Psoas muscle (tissue), 8 donors: ENCODE measurements around the gene SMAD9. TPM values are rescaled to one million over a fixed set of nuclear protein-coding genes. Genes with fewer than 3 reads are reported as not detected.

Source experiments
- ATAC-seq, 4 donors: fragments of 200-7000 bp; cut with Tn5 transposase; one replicate each; pipeline ENCODE4 v1.9.1; 2020; ENCODE audit warnings: moderate library complexity in 3 of 4, mild to moderate bottlenecking in 2 of 4
- DNase-seq, 2 donors: peaks; one replicate each; pipeline ENCODE4 v3.0.0-alpha.2; 2020
- H3K27ac ChIP-seq: fragments of 200-600 bp; one replicate; pipeline ENCODE4 v1.8.0; 2022
- H3K27me3 ChIP-seq, 3 donors: fragments of 200-600 bp in 1 of 3; one replicate each; pipeline versions ENCODE4 v1.6.1 to v1.8.0; 2013 to 2022; ENCODE audit warnings: low read length in 2 of 3, mild to moderate bottlenecking in 2 of 3, moderate library complexity in 1 of 3; ENCODE audit not compliant: insufficient read depth in 3 of 3
- H3K36me3 ChIP-seq, 2 donors: fragments of 200-600 bp in 1 of 2; one replicate each; pipeline versions ENCODE4 v1.6.1 to v1.8.0; 2013 to 2022; ENCODE audit warnings: low read depth in 1 of 2, mild to moderate bottlenecking in 1 of 2, moderate library complexity in 1 of 2; ENCODE audit not compliant: insufficient read depth in 1 of 2
- H3K4me1 ChIP-seq: fragments of 200-600 bp; one replicate; pipeline ENCODE4 v1.8.0; 2022
- H3K4me3 ChIP-seq: fragments of 200-600 bp; one replicate; pipeline ENCODE4 v1.8.0; 2022; ENCODE audit warnings: mild to moderate bottlenecking
- H3K9me3 ChIP-seq: fragments of 200-600 bp; one replicate; pipeline ENCODE4 v1.8.0; 2022
- WGBS, 3 donors: extraction: QIAGEN DNeasy Blood & Tissue Kit; methylation state at CpG; one replicate each; pipeline versions ENCODE4 v1.1.6 to v1.1.7; 2013; 5-methylcytosine and 5-hydroxymethylcytosine counted together
- intact Hi-C, 2 donors: fragments of 100-400 bp; cut with DNase I; formaldehyde crosslinking; loops; one replicate each; pipeline versions ENCODE4 v1.11.0 to v1.14.2; 2022
- polyA plus RNA-seq, 3 donors: library from polyadenylated mRNA; stranded (reverse); fragments of 200-250 nt; gene quantifications; one replicate each; pipeline ENCODE4 v1.2.3, GENCODE V29; 2013
- total RNA-seq, 4 donors: library from RNA; stranded (reverse); fragmentation: NEBNext Ultra II Directional in 2 of 4; extraction: Animal tissue kit (Norgen Biotek cat#: 25700) in 2 of 4; gene quantifications; one replicate each; pipeline versions ENCODE4 v1.2.1 to v1.2.4, GENCODE V29; 2021 to 2023
- TF ChIP-seq, protein P1 (sequence below): fragments of 200-600 bp; IDR thresholded peaks from one replicate; pipeline ENCODE4 v1.8.0; 2022; ENCODE audit warnings: antibody characterized with exemption
- donor health status: healthy with polysubstance abuse.
- donor health status: DM: no; HTN: no; CAD: no; lungs with moderate emphysema.
- donor health status: Bipolar disorder and iron deficiency.
- donor health status: healthy.
- donor health status: DM: yes; HTN: yes; CAD: no.
- donor health status: DM: no; HTN: no; CAD: no.
- donor health status: DM: no; HTN: no; CAD: no.
- donor health status: DM: yes; HTN: yes; CAD: no.

The SMAD9 gene
- total and polyA plus RNA-seq, 7 donors = 0.51 to 33.5 (median 1.3) TPM

DNA sequence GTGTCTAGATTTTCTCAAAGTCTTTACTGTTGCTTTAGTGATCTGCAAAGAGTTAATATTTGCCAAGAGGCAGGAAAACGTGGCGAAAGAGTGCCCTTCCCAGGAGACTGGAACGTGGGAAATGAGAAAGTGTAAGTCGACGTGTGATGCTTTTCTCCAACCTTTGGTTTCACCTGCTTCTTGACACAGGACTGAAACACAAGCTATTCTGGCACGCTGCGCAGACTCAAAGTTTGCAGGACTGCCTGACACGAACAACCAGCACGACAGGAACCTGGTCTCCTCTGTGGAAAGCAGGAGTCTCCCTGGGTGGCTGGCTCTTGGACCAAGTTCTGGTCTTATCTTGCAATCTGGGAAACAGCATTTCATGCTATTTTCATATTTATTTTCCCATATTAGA lies 72.4 kb downstream of the SMAD9 start:
- TF ChIP-seq, protein P1, sequence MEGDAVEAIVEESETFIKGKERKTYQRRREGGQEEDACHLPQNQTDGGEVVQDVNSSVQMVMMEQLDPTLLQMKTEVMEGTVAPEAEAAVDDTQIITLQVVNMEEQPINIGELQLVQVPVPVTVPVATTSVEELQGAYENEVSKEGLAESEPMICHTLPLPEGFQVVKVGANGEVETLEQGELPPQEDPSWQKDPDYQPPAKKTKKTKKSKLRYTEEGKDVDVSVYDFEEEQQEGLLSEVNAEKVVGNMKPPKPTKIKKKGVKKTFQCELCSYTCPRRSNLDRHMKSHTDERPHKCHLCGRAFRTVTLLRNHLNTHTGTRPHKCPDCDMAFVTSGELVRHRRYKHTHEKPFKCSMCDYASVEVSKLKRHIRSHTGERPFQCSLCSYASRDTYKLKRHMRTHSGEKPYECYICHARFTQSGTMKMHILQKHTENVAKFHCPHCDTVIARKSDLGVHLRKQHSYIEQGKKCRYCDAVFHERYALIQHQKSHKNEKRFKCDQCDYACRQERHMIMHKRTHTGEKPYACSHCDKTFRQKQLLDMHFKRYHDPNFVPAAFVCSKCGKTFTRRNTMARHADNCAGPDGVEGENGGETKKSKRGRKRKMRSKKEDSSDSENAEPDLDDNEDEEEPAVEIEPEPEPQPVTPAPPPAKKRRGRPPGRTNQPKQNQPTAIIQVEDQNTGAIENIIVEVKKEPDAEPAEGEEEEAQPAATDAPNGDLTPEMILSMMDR = no peak
- no peaks in the 10 kb centered on the region for H3K4me1 ChIP-seq
- ATAC-seq = no peak
- no peaks in the 10 kb centered on the region for H3K9me3 ChIP-seq
- H3K27me3 ChIP-seq = no peaks in the 10 kb centered on the region
- intact Hi-C loops = no loop called here
- H3K4me3 ChIP-seq = no peak overlapping the region
- DNase-seq = no peak
- no peak overlapping the region for H3K27ac ChIP-seq
- WGBS, 3 donors = 36 to 60% (median 37%) methylated on average over 9 of the region's 9 CpGs
- H3K36me3 ChIP-seq = peaks cover 0 to 9% of the 10 kb centered on the region in 2 donors

DNA sequence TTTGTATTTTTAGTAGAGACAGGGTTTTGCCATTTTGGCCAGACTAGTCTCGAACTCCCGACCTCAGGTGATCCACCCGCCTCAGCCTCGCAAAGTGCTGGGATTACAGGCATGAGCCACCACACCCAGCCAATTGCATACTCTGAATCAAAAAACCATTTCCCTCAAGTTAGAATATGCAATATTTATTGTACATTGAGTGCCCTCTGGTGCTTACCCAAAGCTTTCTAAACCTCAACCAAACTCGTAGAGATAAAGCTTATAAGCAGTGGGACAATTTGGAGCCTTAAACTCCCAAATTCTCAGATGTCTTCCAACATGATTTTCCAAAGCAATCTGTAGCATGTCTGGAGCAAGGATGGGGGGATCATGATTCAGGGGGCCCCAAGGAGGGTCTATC lies 78.6 kb downstream of the SMAD9 start:
- TF ChIP-seq, protein P1 = no peak
- intact Hi-C loops = no loop called here
- Histone ChIP-seq H3K4me3 (no peak overlapping the region), H3K36me3 (peaks cover 0 to 5% of the 10 kb centered on the region in 2 donors), H3K27me3 (no peaks in the 10 kb centered on the region), H3K27ac (no peak overlapping the region), H3K9me3 (no peaks in the 10 kb centered on the region), H3K4me1 (peaks cover 10% of the 10 kb centered on the region)
- DNase-seq (no peak), ATAC-seq (no peak)
- 85 to 87% (median 86%) methylated on average over 5 of the region's 5 CpGs for WGBS, 3 donors

GRCh38 chr13:36840718-36841250 lies 79.3 kb downstream of the SMAD9 start:
- no peak for DNase-seq
- TF ChIP-seq, protein P1 = no peak
- no peaks in the 10 kb centered on the region for H3K27me3 ChIP-seq
- no peak overlapping the region for H3K4me3 ChIP-seq
- H3K4me1 ChIP-seq = peaks cover 10% of the 10 kb centered on the region
- no peaks in the 10 kb centered on the region for H3K9me3 ChIP-seq
- H3K36me3 ChIP-seq = peaks cover 0 to 5% of the 10 kb centered on the region in 2 donors
- intact Hi-C loops = no loop called here
- no peak overlapping the region for H3K27ac ChIP-seq
- 67 to 75% (median 68%) methylated on average over 3 of the region's 3 CpGs for WGBS, 3 donors
- ATAC-seq = no peak

GRCh38 chr13:36839981-36840380 lies 80.1 kb downstream of the SMAD9 start:
- Histone ChIP-seq H3K4me1 (peaks cover 10% of the 10 kb centered on the region), H3K4me3 (no peak overlapping the region), H3K27ac (no peak overlapping the region), H3K36me3 (peaks cover 0 to 5% of the 10 kb centered on the region in 2 donors), H3K9me3 (no peaks in the 10 kb centered on the region), H3K27me3 (no peaks in the 10 kb centered on the region)
- DNase-seq (no peak), ATAC-seq (no peak)
- TF ChIP-seq, protein P1 = no peak
- intact Hi-C loops = no loop called here
- WGBS, 3 donors = 78 to 90% (median 87%) methylated on average over 12 of the region's 12 CpGs

DNA sequence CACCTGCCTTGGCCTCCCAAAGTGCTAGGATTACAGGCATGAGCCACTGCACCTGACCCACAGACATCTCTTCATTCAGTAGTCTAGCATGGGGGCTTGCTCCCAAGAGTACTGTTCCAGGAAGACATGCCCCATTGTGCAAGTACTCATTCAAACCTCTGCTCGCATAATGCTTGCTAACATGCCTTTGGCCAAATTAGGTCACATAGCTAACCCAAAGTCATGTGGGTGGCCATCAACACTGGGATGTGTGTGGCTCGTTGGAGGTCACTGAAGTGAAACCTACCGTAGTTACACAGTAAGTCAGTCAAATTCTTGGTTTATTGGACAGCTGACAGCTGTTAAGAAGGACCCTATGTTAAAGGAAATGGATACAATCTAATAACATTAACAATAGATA lies 80.8 kb downstream of the SMAD9 start:
- TF ChIP-seq, protein P1 = no peak
- no peak for DNase-seq
- H3K9me3 ChIP-seq = no peaks in the 10 kb centered on the region
- no peak for ATAC-seq
- no peaks in the 10 kb centered on the region for H3K27me3 ChIP-seq
- intact Hi-C loops = no loop called here
- 81 to 84% (median 83%) methylated on average over 3 of the region's 3 CpGs for WGBS, 3 donors
- H3K4me3 ChIP-seq = no peak overlapping the region
- H3K4me1 ChIP-seq = peaks cover 10% of the 10 kb centered on the region
- no peak overlapping the region for H3K27ac ChIP-seq
- H3K36me3 ChIP-seq = peaks cover 0 to 5% of the 10 kb centered on the region in 2 donors
